Breast epithelium (tissue), 4 donors: ENCODE measurements around the gene B4GALNT3. TPM values are rescaled to one million over a fixed set of nuclear protein-coding genes. Genes with fewer than 3 reads are reported as not detected.
A peak's percentile ranks its signal among the peaks of the same experiment; 100 is the strongest.

Source experiments
- DNase-seq, 2 donors: peaks; one replicate each; pipeline ENCODE4 v3.0.0-alpha.2; 2019; ENCODE audit warnings: low spot score in 2 of 2
- H3K27ac ChIP-seq, 2 donors: fragments of 200-600 bp; sonication (generic) in 1 of 2; one replicate each; pipeline ENCODE4 v1.5.1; 2016 to 2019; ENCODE audit warnings: mild to moderate bottlenecking in 1 of 2
- H3K27me3 ChIP-seq, 2 donors: fragments of 200-600 bp; sonication (generic) in 1 of 2; one replicate each; pipeline versions ENCODE4 v1.5.1 to v1.6.0; 2017 to 2019; ENCODE audit warnings: control low read depth in 1 of 2, mild to moderate bottlenecking in 1 of 2
- H3K36me3 ChIP-seq: fragments of 200-600 bp; one replicate; pipeline ENCODE4 v1.5.1; 2019
- H3K4me1 ChIP-seq, 2 donors: fragments of 200-600 bp; sonication (generic); one replicate each; pipeline ENCODE4 v1.5.1; 2016 to 2019; ENCODE audit warnings: control low read depth in 1 of 2
- H3K4me3 ChIP-seq, 3 donors: fragments of 200-600 bp; sonication (generic); 1 replicate in 2 of 3; 2 replicates in 1 of 3; pipeline ENCODE4 v1.5.1; 2016 to 2019; ENCODE audit warnings: mild to moderate bottlenecking in 3 of 3, moderate library complexity in 2 of 3
- H3K9me3 ChIP-seq, 2 donors: fragments of 200-600 bp; sonication (generic) in 1 of 2; one replicate each; pipeline ENCODE4 v1.5.1; 2016 to 2019; ENCODE audit warnings: control low read depth in 1 of 2
- CTCF ChIP-seq, 3 donors: fragments of 450-650 bp; IDR thresholded peaks; one replicate each; pipeline ENCODE4 v1.5.1; 2016 to 2017; ENCODE audit warnings: antibody characterized with exemption in 3 of 3, mild to moderate bottlenecking in 3 of 3, moderate library complexity in 3 of 3
- POLR2A ChIP-seq: fragments of 450-650 bp; IDR thresholded peaks from one replicate; pipeline ENCODE4 v1.6.1; 2016; ENCODE audit warnings: antibody characterized with exemption, mild to moderate bottlenecking, moderate library complexity
- POLR2AphosphoS5 ChIP-seq, 3 donors: sonication (generic); formaldehyde crosslinking; IDR thresholded peaks; one replicate each; pipeline ENCODE4 v1.6.1; 2017; ENCODE audit warnings: antibody characterized with exemption in 3 of 3
- intact Hi-C: fragments of 100-400 bp; cut with DNase I; formaldehyde crosslinking; loops from one replicate; pipeline ENCODE4 v1.15.1; 2023; ENCODE audit warnings: low total_unique reads
- total RNA-seq, 3 donors: library from RNA; depleted of rRNA; stranded (reverse); fragments of >200 nt; gene quantifications; one replicate each; pipeline ENCODE4 v1.1.0, GENCODE V29; 2016

B4GALNT3 gene
- total RNA-seq, 3 donors from 2014 or later: 0.16 to 5.9 (median 4.6) TPM

GRCh38 chr12:561908-562593, 102.3 kb downstream of the B4GALNT3 start:
- H3K27ac ChIP-seq: no peak overlapping the region
- intact Hi-C loops: no loop called here
- no peak for DNase-seq
- no peaks in the 10 kb centered on the region for H3K27me3 ChIP-seq
- H3K4me3 ChIP-seq: peak overlapping the region in 2 of 3 donors; percentile 33 to 39
- peaks cover 0 to 3% of the 10 kb centered on the region in 2 donors for H3K4me1 ChIP-seq
- H3K9me3 ChIP-seq: no peaks in the 10 kb centered on the region
- H3K36me3 ChIP-seq: no peaks in the 10 kb centered on the region
- no peak for TF ChIP-seq POLR2AphosphoS5 (IDR thresholded peaks at IDR 0.05)
- no peak for TF ChIP-seq CTCF (IDR thresholded peaks at IDR 0.05)
- no peak for TF ChIP-seq POLR2A

GRCh38 chr12:562634-563033, 102.9 kb downstream of the B4GALNT3 start:
- DNase-seq: no peak
- no peaks in the 10 kb centered on the region for H3K36me3 ChIP-seq
- TF ChIP-seq POLR2A: no peak
- no peak for TF ChIP-seq CTCF (IDR thresholded peaks at IDR 0.05)
- TF ChIP-seq POLR2AphosphoS5 (IDR thresholded peaks at IDR 0.05): no peak
- no peaks in the 10 kb centered on the region for H3K27me3 ChIP-seq
- no peaks in the 10 kb centered on the region for H3K9me3 ChIP-seq
- H3K4me3 ChIP-seq: peak overlapping the region in 1 of 3 donors; percentile 33
- peaks cover 0 to 3% of the 10 kb centered on the region in 2 donors for H3K4me1 ChIP-seq
- intact Hi-C loops: no loop called here
- no peak overlapping the region for H3K27ac ChIP-seq

GRCh38 chr12:563250-563781, 103.6 kb downstream of the B4GALNT3 start:
- no peak overlapping the region for H3K27ac ChIP-seq
- peak overlapping the region in 1 of 3 donors; percentile 33 for H3K4me3 ChIP-seq
- DNase-seq: no peak
- no peaks in the 10 kb centered on the region for H3K27me3 ChIP-seq
- no peaks in the 10 kb centered on the region for H3K36me3 ChIP-seq
- no peaks in the 10 kb centered on the region for H3K9me3 ChIP-seq
- intact Hi-C loops: no loop called here
- TF ChIP-seq CTCF (IDR thresholded peaks at IDR 0.05): no peak
- TF ChIP-seq POLR2A: no peak
- TF ChIP-seq POLR2AphosphoS5 (IDR thresholded peaks at IDR 0.05): no peak
- H3K4me1 ChIP-seq: peaks cover 0 to 3% of the 10 kb centered on the region in 2 donors

GRCh38 chr12:563787-564298, 104.1 kb downstream of the B4GALNT3 start:
- H3K4me3 ChIP-seq: peak overlapping the region in 1 of 3 donors; percentile 33
- peaks cover 0 to 3% of the 10 kb centered on the region in 2 donors for H3K4me1 ChIP-seq
- no peak overlapping the region for H3K27ac ChIP-seq
- H3K9me3 ChIP-seq: no peaks in the 10 kb centered on the region
- DNase-seq: no peak
- TF ChIP-seq POLR2AphosphoS5 (IDR thresholded peaks at IDR 0.05) (no peak), CTCF (IDR thresholded peaks at IDR 0.05) (no peak), POLR2A (no peak)
- H3K36me3 ChIP-seq: no peaks in the 10 kb centered on the region
- no peaks in the 10 kb centered on the region for H3K27me3 ChIP-seq
- intact Hi-C loops: no loop called here

- H3K4me1 ChIP-seq: peaks cover 0 to 3% of the 10 kb centered on the region in 2 donors
- no peak for DNase-seq
- no peak for TF ChIP-seq POLR2AphosphoS5 (IDR thresholded peaks at IDR 0.05)
- TF ChIP-seq CTCF (IDR thresholded peaks at IDR 0.05): no peak
- TF ChIP-seq POLR2A: no peak
- H3K27ac ChIP-seq: no peak overlapping the region
- intact Hi-C loops: no loop called here
- H3K27me3 ChIP-seq: no peaks in the 10 kb centered on the region
- no peak overlapping the region for H3K4me3 ChIP-seq
- H3K36me3 ChIP-seq: no peaks in the 10 kb centered on the region
- H3K9me3 ChIP-seq: no peaks in the 10 kb centered on the region
Measured at GRCh38 chr12:565161-565560, 105.4 kb downstream of the B4GALNT3 start.
